ENCODE measurements around the gene GLDC.

GLDC gene

GRCh38 chr9:6616951-6617602 lies 28.5 kb downstream of the GLDC start:
- no peak for DNase-seq

GRCh38 chr9:6614489-6614888 lies 31.0 kb downstream of the GLDC start:
- no peak for DNase-seq

GRCh38 chr9:6611865-6612264 lies 33.7 kb downstream of the GLDC start:
- DNase-seq: no peak

GRCh38 chr9:6610073-6610472 lies 35.5 kb downstream of the GLDC start:
- no peak for DNase-seq

GRCh38 chr9:6609497-6610016 lies 36.0 kb downstream of the GLDC start:
- no peak for DNase-seq

GRCh38 chr9:6605202-6605601 lies 40.3 kb downstream of the GLDC start:
- no peak for DNase-seq

GRCh38 chr9:6600426-6600825 lies 45.1 kb downstream of the GLDC start:
- no peak for DNase-seq

GRCh38 chr9:6600006-6600405 lies 45.5 kb downstream of the GLDC start:
- no peak for DNase-seq

GRCh38 chr9:6598249-6598725 lies 47.2 kb downstream of the GLDC start:
- DNase-seq: no peak

- DNase-seq: no peak
These were observed 52.7 kb downstream of the GLDC start for GRCh38 chr9:6592791-6593190.

GRCh38 chr9:6592231-6592630 lies 53.3 kb downstream of the GLDC start:
- DNase-seq: no peak

GRCh38 chr9:6590772-6591384 lies 54.7 kb downstream of the GLDC start:
- no peak for DNase-seq

GRCh38 chr9:6590334-6590733 lies 55.2 kb downstream of the GLDC start:
- DNase-seq: no peak

- no peak for DNase-seq
These were observed 60.5 kb downstream of the GLDC start for GRCh38 chr9:6584881-6585597.

GRCh38 chr9:6581253-6581652 lies 64.3 kb downstream of the GLDC start:
- no peak for DNase-seq

GRCh38 chr9:6579613-6580012 lies 65.9 kb downstream of the GLDC start:
- no peak for DNase-seq

GRCh38 chr9:6576987-6577386 lies 68.5 kb downstream of the GLDC start:
- DNase-seq: no peak

GRCh38 chr9:6575324-6576034 lies 70.0 kb downstream of the GLDC start:
- no peak for DNase-seq

- no peak for DNase-seq
These were observed 78.4 kb downstream of the GLDC start for GRCh38 chr9:6567140-6567591.

GRCh38 chr9:6566409-6567139 lies 79.0 kb downstream of the GLDC start:
- DNase-seq: no peak

GRCh38 chr9:6565312-6565711 lies 80.2 kb downstream of the GLDC start:
- no peak for DNase-seq

GRCh38 chr9:6564868-6565267 lies 80.7 kb downstream of the GLDC start:
- DNase-seq: no peak

GRCh38 chr9:6564360-6564759 lies 81.2 kb downstream of the GLDC start:
- no peak for DNase-seq
